Endodermal cell (in vitro differentiated cells): Measurements from ENCODE around the gene DRD2. TPM values are rescaled to one million over a fixed set of nuclear protein-coding genes. Genes with fewer than 3 reads are reported as not detected.

Source experiments
- DNase-seq: peaks from one replicate; pipeline ENCODE4 v3.0.0-alpha.2; 2017
- H3K27ac ChIP-seq: 2 replicates; pipeline ENCODE4 v1.5.1; 2013; ENCODE audit warnings: mild to moderate bottlenecking, low read depth, low read length, moderate library complexity
- H3K27me3 ChIP-seq: 2 replicates; pipeline ENCODE4 v1.6.1; 2013; ENCODE audit warnings: mild to moderate bottlenecking, low read length, moderate library complexity; ENCODE audit not compliant: insufficient read depth, control insufficient read depth, poor library complexity, severe bottlenecking
- H3K36me3 ChIP-seq: 2 replicates; pipeline ENCODE4 v1.7.0; 2013; ENCODE audit warnings: mild to moderate bottlenecking, low read length, moderate library complexity; ENCODE audit not compliant: control insufficient read depth, insufficient read depth
- H3K4me1 ChIP-seq: one replicate; pipeline ENCODE4 v1.7.0; 2013; ENCODE audit warnings: low read length; ENCODE audit not compliant: control insufficient read depth, insufficient read depth
- H3K4me3 ChIP-seq: 2 replicates; pipeline ENCODE4 v1.5.1; 2013; ENCODE audit warnings: mild to moderate bottlenecking, low read length, moderate library complexity
- H3K9ac ChIP-seq: 2 replicates; pipeline ENCODE4 v1.6.1; 2013; ENCODE audit warnings: mild to moderate bottlenecking, low read length, moderate library complexity; ENCODE audit not compliant: poor library complexity, severe bottlenecking; ENCODE audit errors: extremely low read depth
- H3K9me3 ChIP-seq: 2 replicates; pipeline ENCODE4 v1.6.1; 2013; ENCODE audit warnings: mild to moderate bottlenecking, low read length, moderate library complexity; ENCODE audit not compliant: control insufficient read depth
- H3K27ac Mint-ChIP-seq: 2 replicates; pipeline ENCODE4 v1.8.0; 2020; ENCODE audit warnings: mixed read lengths
- H3K27me3 Mint-ChIP-seq: 2 replicates; pipeline ENCODE4 v1.8.0; 2021; ENCODE audit warnings: mild to moderate bottlenecking, mixed read lengths; ENCODE audit not compliant: insufficient read depth
- H3K36me3 Mint-ChIP-seq: 2 replicates; pipeline ENCODE4 v1.8.0; 2020; ENCODE audit warnings: low read depth, mixed read lengths
- H3K4me1 Mint-ChIP-seq: 2 replicates; pipeline ENCODE4 v1.8.0; 2020; ENCODE audit warnings: mixed read lengths
- H3K4me3 Mint-ChIP-seq: 2 replicates; pipeline ENCODE4 v1.8.0; 2020; ENCODE audit warnings: mild to moderate bottlenecking, moderate library complexity, mixed read lengths
- H3K9me3 Mint-ChIP-seq: 2 replicates; pipeline ENCODE4 v1.8.0; 2020; ENCODE audit warnings: mild to moderate bottlenecking, mixed read lengths
- WGBS, 2 experiments: methylation state at CpG; one replicate each; pipeline versions ENCODE4 v1.1.5 to v1.1.7; 2013; ENCODE audit warnings: missing lambda C conversion rate in 2 of 2, mixed read lengths in 1 of 2; ENCODE audit not compliant: insufficient coverage in 1 of 2, insufficient read length in 1 of 2; 5-methylcytosine and 5-hydroxymethylcytosine counted together
- total RNA-seq, 2 donors: library from RNA; stranded (reverse); fragmentation: NEBNext Ultra II Directional in 1 of 2; extraction: Animal tissue kit (Norgen Biotek cat#: 25700) in 1 of 2; gene quantifications; 2 replicates in 1 of 2; 3 replicates in 1 of 2; pipeline ENCODE4 v1.2.1, GENCODE V29; 2021
- TF ChIP-seq, protein P1 (sequence below): fragments of 200-600 bp; sonication (generic); conservative IDR thresholded peaks from 2 replicates; pipeline ENCODE4 v1.5.0; 2021; ENCODE audit warnings: antibody characterized with exemption, mild to moderate bottlenecking

The DRD2 gene
- total RNA-seq, 2 donors from 2014 or later, result 0.35 to 2.1 TPM

DNA sequence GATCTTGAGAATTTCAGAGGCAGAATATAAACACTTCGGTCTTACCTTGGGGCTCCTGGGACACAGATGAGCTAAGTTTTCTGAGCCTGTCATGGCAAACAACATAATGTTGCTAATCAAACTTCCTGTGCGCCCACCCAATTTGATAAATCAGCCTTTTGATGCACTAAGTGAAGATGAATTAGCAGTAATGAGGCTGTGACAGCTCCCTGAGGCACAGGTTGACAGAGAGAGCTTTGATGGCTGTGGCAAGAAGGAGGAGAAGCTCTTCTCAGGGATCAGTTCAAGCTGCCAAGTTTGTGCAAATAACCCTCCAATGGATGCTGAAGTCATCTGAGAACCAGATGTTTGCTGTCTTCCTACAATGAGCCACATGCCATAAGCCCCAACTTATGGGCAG, 34.4 kb downstream of the DRD2 start:
- Histone ChIP-seq H3K9me3 (no peaks in the 10 kb centered on the region), H3K4me1 (peaks cover 3% of the 10 kb centered on the region), H3K36me3 (no peaks in the 10 kb centered on the region), H3K4me3 (no peak overlapping the region), H3K27me3 (no peaks in the 10 kb centered on the region), H3K9ac (no peak overlapping the region), H3K27ac (no peak overlapping the region)
- peaks cover 2% of the 10 kb centered on the region for H3K4me1 Mint-ChIP-seq
- no peaks in the 10 kb centered on the region for H3K36me3 Mint-ChIP-seq
- no peak overlapping the region for H3K27ac Mint-ChIP-seq
- H3K4me3 Mint-ChIP-seq, result no peak overlapping the region
- H3K9me3 Mint-ChIP-seq, result no peaks in the 10 kb centered on the region
- peaks cover 14% of the 10 kb centered on the region for H3K27me3 Mint-ChIP-seq
- WGBS, 2 experiments, result 94 to 95% methylated on average over 2 of the region's 2 CpGs
- TF ChIP-seq, protein P1, sequence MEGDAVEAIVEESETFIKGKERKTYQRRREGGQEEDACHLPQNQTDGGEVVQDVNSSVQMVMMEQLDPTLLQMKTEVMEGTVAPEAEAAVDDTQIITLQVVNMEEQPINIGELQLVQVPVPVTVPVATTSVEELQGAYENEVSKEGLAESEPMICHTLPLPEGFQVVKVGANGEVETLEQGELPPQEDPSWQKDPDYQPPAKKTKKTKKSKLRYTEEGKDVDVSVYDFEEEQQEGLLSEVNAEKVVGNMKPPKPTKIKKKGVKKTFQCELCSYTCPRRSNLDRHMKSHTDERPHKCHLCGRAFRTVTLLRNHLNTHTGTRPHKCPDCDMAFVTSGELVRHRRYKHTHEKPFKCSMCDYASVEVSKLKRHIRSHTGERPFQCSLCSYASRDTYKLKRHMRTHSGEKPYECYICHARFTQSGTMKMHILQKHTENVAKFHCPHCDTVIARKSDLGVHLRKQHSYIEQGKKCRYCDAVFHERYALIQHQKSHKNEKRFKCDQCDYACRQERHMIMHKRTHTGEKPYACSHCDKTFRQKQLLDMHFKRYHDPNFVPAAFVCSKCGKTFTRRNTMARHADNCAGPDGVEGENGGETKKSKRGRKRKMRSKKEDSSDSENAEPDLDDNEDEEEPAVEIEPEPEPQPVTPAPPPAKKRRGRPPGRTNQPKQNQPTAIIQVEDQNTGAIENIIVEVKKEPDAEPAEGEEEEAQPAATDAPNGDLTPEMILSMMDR, result no peak
- no peak for DNase-seq

DNA sequence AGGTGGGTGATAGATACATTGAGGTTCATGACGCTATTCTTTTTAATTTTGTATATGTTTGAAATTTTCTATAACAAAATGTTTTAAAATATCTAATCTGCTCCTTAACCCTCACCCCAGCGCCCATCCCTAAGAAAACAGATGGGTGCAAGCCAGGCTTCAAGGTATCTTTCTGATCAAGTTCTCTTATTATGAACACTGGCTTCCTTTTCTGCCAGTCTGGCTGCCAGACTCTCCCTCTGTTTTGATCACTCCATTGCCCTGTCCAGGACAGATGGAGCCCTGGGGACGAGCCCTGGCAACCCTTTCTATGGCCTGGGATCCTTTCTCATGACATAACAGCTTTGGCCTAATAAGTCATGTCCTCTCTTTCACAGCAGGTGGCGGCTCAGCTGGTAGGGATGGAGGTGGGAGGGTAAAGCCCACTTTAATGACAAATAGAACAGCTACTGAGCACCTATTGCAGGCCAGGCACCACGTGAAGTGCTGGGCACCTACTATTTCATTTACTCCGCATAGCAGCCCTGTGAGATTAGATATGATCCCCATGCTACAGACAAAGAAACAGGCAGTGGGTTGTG, 38.4 kb downstream of the DRD2 start:
- Histone ChIP-seq H3K9me3 (no peaks in the 10 kb centered on the region), H3K4me3 (no peak overlapping the region), H3K27ac (no peak overlapping the region), H3K9ac (no peak overlapping the region), H3K27me3 (no peaks in the 10 kb centered on the region), H3K4me1 (peaks cover 3% of the 10 kb centered on the region), H3K36me3 (no peaks in the 10 kb centered on the region)
- TF ChIP-seq, protein P1, result no peak
- no peak overlapping the region for H3K4me3 Mint-ChIP-seq
- H3K9me3 Mint-ChIP-seq, result no peaks in the 10 kb centered on the region
- peaks cover 11% of the 10 kb centered on the region for H3K4me1 Mint-ChIP-seq
- WGBS, 2 experiments, result 75 to 90% methylated on average over 3 to 6 of the region's 6 CpGs
- no peak for DNase-seq
- peaks cover 28% of the 10 kb centered on the region for H3K27me3 Mint-ChIP-seq
- no peak overlapping the region for H3K27ac Mint-ChIP-seq
- no peaks in the 10 kb centered on the region for H3K36me3 Mint-ChIP-seq

DNA sequence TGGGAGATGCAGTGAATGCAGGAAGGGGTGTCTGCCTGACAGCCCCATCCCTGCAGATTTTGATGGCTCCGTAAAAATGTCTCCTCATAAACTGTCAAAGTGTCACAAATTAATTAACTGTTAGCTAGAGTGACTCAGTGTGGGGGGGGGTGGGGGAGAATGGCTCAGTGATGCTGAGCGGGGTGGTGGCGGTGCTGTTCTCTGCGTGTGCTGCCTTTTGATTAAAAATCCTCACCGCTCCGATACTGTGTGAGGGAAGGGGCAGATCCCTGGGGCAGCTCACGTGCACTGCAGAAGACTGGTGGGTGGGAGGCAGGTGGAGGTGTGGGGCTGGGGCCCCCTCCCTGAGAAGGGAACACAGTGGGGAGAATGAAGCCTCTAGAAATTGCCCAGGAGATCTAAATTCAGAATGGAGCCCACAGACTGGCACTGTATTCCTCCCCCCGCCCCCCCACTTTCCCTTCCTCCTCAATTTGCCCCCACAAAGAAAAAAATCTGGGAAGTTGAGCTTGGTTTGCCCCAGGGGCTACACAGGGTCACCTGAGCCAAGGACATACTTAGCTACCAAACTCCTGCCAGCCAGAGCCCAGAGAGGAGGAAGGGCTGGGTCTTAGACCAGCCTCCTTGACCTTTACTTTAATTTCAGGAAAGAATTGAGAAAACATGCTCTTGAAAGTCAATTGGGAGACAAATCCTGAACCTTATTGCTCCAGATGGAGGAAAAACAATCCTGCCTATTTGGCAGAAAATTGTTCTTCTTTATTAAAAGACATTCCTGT, 39.8 kb downstream of the DRD2 start:
- Mint-ChIP-seq H3K9me3 (no peaks in the 10 kb centered on the region), H3K4me3 (no peak overlapping the region), H3K27ac (no peak overlapping the region), H3K36me3 (no peaks in the 10 kb centered on the region), H3K27me3 (peaks cover 25% of the 10 kb centered on the region), H3K4me1 (peaks cover 20% of the 10 kb centered on the region)
- H3K4me3 ChIP-seq, result no peak overlapping the region
- no peaks in the 10 kb centered on the region for H3K36me3 ChIP-seq
- H3K27ac ChIP-seq, result no peak overlapping the region
- H3K27me3 ChIP-seq, result no peaks in the 10 kb centered on the region
- no peak overlapping the region for H3K9ac ChIP-seq
- TF ChIP-seq, protein P1, result no peak
- 87 to 100% methylated on average over 3 to 8 of the region's 8 CpGs for WGBS, 2 experiments
- no peaks in the 10 kb centered on the region for H3K9me3 ChIP-seq
- no peak for DNase-seq
- H3K4me1 ChIP-seq, result peaks cover 8% of the 10 kb centered on the region
